Fibroblast of lung (primary cell): ENCODE results near the gene RHEB. TPM values are rescaled to one million over a fixed set of nuclear protein-coding genes. Genes with fewer than 3 reads are reported as not detected.

Source experiments
- DNase-seq, 2 donors: peaks; one replicate each; pipeline versions ENCODE4 v3.0.0 to v3.0.0-alpha.2; 2010; ENCODE audit warnings: low read depth in 2 of 2
- H2AFZ ChIP-seq: 2 replicates; pipeline ENCODE4 v1.5.1; 2012; ENCODE audit warnings: low read length, control low read depth, inconsistent platforms
- H3K27ac ChIP-seq: 2 replicates; pipeline ENCODE4 v1.5.1; 2011; ENCODE audit warnings: low read length, control low read depth; ENCODE audit not compliant: insufficient read depth
- H3K27me3 ChIP-seq: 2 replicates; pipeline ENCODE4 v1.5.1; 2011; ENCODE audit warnings: mild to moderate bottlenecking, low read length; ENCODE audit not compliant: control insufficient read depth, insufficient read depth
- H3K36me3 ChIP-seq: 2 replicates; pipeline ENCODE4 v1.5.1; 2011; ENCODE audit warnings: low read length; ENCODE audit not compliant: control insufficient read depth, insufficient read depth
- H3K4me1 ChIP-seq: 2 replicates; pipeline ENCODE4 v1.5.1; 2011; ENCODE audit warnings: low read length; ENCODE audit not compliant: control insufficient read depth, insufficient read depth; ENCODE audit errors: extremely low read depth
- H3K4me2 ChIP-seq: 2 replicates; pipeline ENCODE4 v1.5.1; 2011; ENCODE audit warnings: low read length, control low read depth; ENCODE audit not compliant: insufficient read depth; ENCODE audit errors: extremely low read depth
- H3K4me3 ChIP-seq, 4 experiments: fragments of 200-600 bp in 1 of 4; sonication (generic) in 1 of 4; replicated peaks in 1 of 4; 2 replicates each; pipeline ENCODE4 v1.5.1; 2011 to 2016; ENCODE audit warnings: low read length in 4 of 4, low read depth in 3 of 4, mild to moderate bottlenecking in 3 of 4, control low read depth in 2 of 4, inconsistent platforms in 1 of 4, mixed read lengths in 1 of 4; ENCODE audit not compliant: insufficient read depth in 1 of 4; ENCODE audit errors: control extremely low read depth in 1 of 4
- H3K79me2 ChIP-seq: 2 replicates; pipeline ENCODE4 v1.5.1; 2012; ENCODE audit warnings: mild to moderate bottlenecking, low read length, inconsistent platforms; ENCODE audit not compliant: control insufficient read depth, insufficient read depth
- H3K9ac ChIP-seq: 2 replicates; pipeline ENCODE4 v1.5.1; 2011; ENCODE audit warnings: mild to moderate bottlenecking, low read length, control low read depth; ENCODE audit not compliant: insufficient read depth
- H3K9me3 ChIP-seq: 2 replicates; pipeline ENCODE4 v1.5.1; 2012; ENCODE audit warnings: low read depth, low read length; ENCODE audit not compliant: control insufficient read depth, insufficient read depth
- H4K20me1 ChIP-seq: 2 replicates; pipeline ENCODE4 v1.5.1; 2011; ENCODE audit warnings: low read length; ENCODE audit not compliant: control insufficient read depth, insufficient read depth; ENCODE audit errors: extremely low read depth
- EZH2 ChIP-seq: IDR thresholded peaks from 2 replicates; pipeline ENCODE4 v1.5.1; 2012; ENCODE audit warnings: low read length, control low read depth, mild to moderate bottlenecking; ENCODE audit errors: missing control alignments
- polyA plus RNA-seq, 2 donors: library from polyadenylated mRNA; depleted of rRNA in 1 of 2; stranded (reverse) in 1 of 2; unstranded in 1 of 2; fragments of >200 nt; gene quantifications; 2 replicates each; pipeline ENCODE4 v1.2.1, GENCODE V29; 2011 to 2012; ENCODE audit warnings: missing spikeins in 1 of 2
- total RNA-seq: library from RNA; depleted of rRNA; stranded (reverse); fragments of >200 nt; gene quantifications from 2 replicates; pipeline ENCODE4 v1.2.1, GENCODE V29; 2014
- TF ChIP-seq, protein P1 (sequence below), 2 donors: IDR thresholded peaks in 1 of 2; conservative IDR thresholded peaks in 1 of 2; 1 replicate in 1 of 2; 2 replicates in 1 of 2; pipeline ENCODE4 v1.5.1; 2011 to 2012; ENCODE audit warnings: low read length in 2 of 2, control low read depth in 1 of 2, inconsistent platforms in 1 of 2, low read depth in 1 of 2, mild to moderate bottlenecking in 1 of 2

The RHEB gene
- total and polyA plus RNA-seq, 2 donors (not counting 1 experiment from before 2014, with no cell fraction given), result 81.4 to 135 TPM

DNA sequence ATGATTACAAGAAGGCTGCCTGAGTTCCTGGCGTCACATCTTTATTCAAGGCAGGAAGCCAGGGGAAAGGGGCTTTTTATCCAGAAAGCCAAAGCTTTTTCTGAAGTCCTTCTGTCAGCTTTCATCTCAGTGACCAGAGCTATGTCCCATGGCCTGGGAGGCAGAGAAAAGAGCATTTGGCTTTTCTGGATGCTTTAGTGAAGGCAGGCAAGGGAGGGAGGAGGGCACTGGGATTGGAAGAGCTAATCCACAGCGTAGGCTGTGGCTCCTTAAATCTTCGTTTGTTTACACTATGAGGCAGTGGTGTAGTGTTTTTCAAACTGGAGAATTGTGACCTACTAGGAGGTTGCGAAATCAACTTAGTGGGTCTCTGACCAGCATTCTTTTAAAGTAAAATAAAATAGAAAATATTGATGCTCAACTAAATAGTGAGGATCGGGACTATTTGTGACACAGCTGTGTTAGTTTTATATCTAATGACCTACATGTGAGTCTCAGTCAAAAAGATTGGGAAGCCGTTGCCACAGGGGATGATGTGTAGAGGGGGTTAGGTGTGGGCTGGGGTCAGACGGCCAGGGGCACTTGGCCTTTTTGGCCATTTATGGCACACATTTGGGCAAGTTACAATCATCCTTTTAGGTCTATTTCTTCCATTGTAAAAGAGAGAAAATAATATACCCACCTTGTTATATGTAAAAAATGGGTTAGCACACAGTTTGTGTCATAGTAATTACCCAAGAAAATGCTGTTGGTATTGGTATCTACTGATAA is 93.8 kb downstream of the RHEB start:
- Histone ChIP-seq H3K27ac (peak overlapping the region; percentile 37), H3K36me3 (no peaks in the 10 kb centered on the region), H3K4me1 (peaks cover 17% of the 10 kb centered on the region), H3K9ac (no peak overlapping the region), H2AFZ (no peak overlapping the region), H3K4me2 (peak overlapping the region; percentile 10), H4K20me1 (no peaks in the 10 kb centered on the region), H3K79me2 (no peaks in the 10 kb centered on the region), H3K4me3 (no peak overlapping the region), H3K9me3 (no peaks in the 10 kb centered on the region), H3K27me3 (no peaks in the 10 kb centered on the region)
- DNase-seq, result peak; percentile 77 to 95
- no peak for TF ChIP-seq EZH2
- TF ChIP-seq, protein P1, sequence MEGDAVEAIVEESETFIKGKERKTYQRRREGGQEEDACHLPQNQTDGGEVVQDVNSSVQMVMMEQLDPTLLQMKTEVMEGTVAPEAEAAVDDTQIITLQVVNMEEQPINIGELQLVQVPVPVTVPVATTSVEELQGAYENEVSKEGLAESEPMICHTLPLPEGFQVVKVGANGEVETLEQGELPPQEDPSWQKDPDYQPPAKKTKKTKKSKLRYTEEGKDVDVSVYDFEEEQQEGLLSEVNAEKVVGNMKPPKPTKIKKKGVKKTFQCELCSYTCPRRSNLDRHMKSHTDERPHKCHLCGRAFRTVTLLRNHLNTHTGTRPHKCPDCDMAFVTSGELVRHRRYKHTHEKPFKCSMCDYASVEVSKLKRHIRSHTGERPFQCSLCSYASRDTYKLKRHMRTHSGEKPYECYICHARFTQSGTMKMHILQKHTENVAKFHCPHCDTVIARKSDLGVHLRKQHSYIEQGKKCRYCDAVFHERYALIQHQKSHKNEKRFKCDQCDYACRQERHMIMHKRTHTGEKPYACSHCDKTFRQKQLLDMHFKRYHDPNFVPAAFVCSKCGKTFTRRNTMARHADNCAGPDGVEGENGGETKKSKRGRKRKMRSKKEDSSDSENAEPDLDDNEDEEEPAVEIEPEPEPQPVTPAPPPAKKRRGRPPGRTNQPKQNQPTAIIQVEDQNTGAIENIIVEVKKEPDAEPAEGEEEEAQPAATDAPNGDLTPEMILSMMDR (conservative IDR thresholded peaks at IDR 0.05 in 1 of 2, IDR thresholded peaks at IDR 0.05 in 1 of 2; ENCODE audit: low read depth in 1 of 2, low read length in 2 of 2), result no peak

DNA sequence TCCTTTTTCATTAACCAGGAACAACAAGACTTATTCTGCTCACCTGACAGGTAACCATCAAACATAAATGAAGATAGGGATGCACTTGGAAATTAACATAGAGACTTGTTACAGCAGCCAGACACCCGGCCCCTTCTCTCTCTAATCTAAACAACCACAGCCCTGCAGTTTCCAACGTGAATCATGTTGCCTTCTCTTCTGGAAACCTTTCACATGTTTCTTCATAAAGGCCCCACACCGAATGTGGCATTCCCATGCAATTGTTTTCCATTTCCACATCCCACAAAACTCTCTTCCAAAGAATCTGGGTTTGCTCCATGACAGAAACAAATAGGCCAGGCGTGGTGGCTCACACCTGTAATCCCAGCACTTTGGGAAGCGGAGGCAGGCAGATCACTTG is 94.9 kb downstream of the RHEB start:
- Histone ChIP-seq H3K9me3 (no peaks in the 10 kb centered on the region), H3K4me2 (no peak overlapping the region)
- peak; percentile 45 to 70 for DNase-seq

DNA sequence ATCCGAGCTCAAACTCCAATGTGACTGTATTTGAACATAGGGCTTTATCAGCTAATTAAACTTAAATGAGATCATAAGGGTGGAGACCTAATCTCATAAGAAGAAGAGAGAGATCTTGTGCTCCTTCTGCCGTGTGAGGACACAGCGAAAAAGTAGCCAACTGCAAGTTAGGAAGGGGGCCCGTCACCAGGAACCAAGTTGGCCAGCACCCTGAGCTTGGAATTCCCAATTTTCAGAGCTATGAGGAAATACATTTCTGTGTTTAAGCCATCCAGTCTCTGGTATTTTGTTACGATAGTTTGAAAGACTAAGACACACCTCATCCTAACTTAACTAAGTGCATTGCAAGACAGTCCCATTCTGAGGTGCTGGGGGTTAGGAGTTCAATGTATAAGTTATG is 95.8 kb downstream of the RHEB start:
- no peak overlapping the region for H2AFZ ChIP-seq
- H4K20me1 ChIP-seq, result no peaks in the 10 kb centered on the region
- H3K4me1 ChIP-seq, result peaks cover 12% of the 10 kb centered on the region
- no peak for DNase-seq
- TF ChIP-seq EZH2, result no peak
- TF ChIP-seq, protein P1 (conservative IDR thresholded peaks at IDR 0.05 in 1 of 2, IDR thresholded peaks at IDR 0.05 in 1 of 2; ENCODE audit: low read depth in 1 of 2, low read length in 2 of 2), result no peak
- peaks cover 2% of the 10 kb centered on the region for H3K27me3 ChIP-seq
- H3K9me3 ChIP-seq, result no peaks in the 10 kb centered on the region
- no peak overlapping the region for H3K27ac ChIP-seq
- no peaks in the 10 kb centered on the region for H3K36me3 ChIP-seq
- no peak overlapping the region for H3K4me3 ChIP-seq
- H3K9ac ChIP-seq, result no peak overlapping the region
- H3K4me2 ChIP-seq, result no peak overlapping the region
- H3K79me2 ChIP-seq, result no peaks in the 10 kb centered on the region

More for the DNA sequence above, 94.9 kb downstream of the RHEB start:
- no peaks in the 10 kb centered on the region for H3K36me3 ChIP-seq
- no peak overlapping the region for H2AFZ ChIP-seq
- H3K9ac ChIP-seq, result no peak overlapping the region
- no peak overlapping the region for H3K27ac ChIP-seq
- no peak overlapping the region for H3K4me3 ChIP-seq
- H3K79me2 ChIP-seq, result no peaks in the 10 kb centered on the region
- H3K27me3 ChIP-seq, result peaks cover 2% of the 10 kb centered on the region
- no peak for TF ChIP-seq EZH2
- TF ChIP-seq, protein P1 (conservative IDR thresholded peaks at IDR 0.05 in 1 of 2, IDR thresholded peaks at IDR 0.05 in 1 of 2; ENCODE audit: low read depth in 1 of 2, low read length in 2 of 2), result no peak
- peaks cover 16% of the 10 kb centered on the region for H3K4me1 ChIP-seq
- H4K20me1 ChIP-seq, result no peaks in the 10 kb centered on the region
